HFF-Myc (cell line): Measurements from ENCODE around the gene CLP1.
"Not testable (repeated sequence)": the region's sequence is repeated elsewhere in the genome, so short reads cannot be mapped to it uniquely, and the experiment has no call there.

ENCODE experiments used
- DNase-seq: peaks from one replicate; pipeline ENCODE4 v3.0.0-alpha.2; 2011; ENCODE audit warnings: low read depth; ENCODE audit errors: extremely low read depth
- H3K4me3 ChIP-seq: replicated peaks from 2 replicates; pipeline ENCODE4 v1.5.1; 2011; ENCODE audit warnings: low read depth, mild to moderate bottlenecking, control low read depth, low read length
- TF ChIP-seq, protein P1 (sequence below): IDR thresholded peaks from 2 replicates; pipeline ENCODE4 v1.5.1; 2012; ENCODE audit warnings: mild to moderate bottlenecking, low read depth, low read length, control low read depth; ENCODE audit errors: missing control alignments

The CLP1 gene

DNA sequence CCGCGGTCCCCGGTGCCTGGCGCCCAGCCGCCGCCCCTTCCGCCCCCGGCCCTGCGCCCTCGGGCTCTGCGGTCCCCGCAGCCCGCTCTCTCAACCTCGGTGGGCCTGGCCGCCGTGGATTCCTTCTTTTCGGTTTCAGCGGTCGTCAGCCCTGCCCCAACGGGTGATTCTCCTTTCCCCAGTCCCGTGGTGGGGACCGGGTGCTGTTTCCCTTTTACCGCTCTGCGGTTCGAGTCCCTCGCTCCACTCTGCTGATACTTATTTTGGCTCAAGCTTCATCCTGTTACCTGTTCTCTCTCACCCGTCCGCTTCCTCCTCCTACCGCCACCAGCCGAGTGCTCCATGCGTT lies 10.8 kb downstream of the CLP1 start:
- no peak for DNase-seq
- peak overlapping the region; percentile 59 for H3K4me3 ChIP-seq
- TF ChIP-seq, protein P1, sequence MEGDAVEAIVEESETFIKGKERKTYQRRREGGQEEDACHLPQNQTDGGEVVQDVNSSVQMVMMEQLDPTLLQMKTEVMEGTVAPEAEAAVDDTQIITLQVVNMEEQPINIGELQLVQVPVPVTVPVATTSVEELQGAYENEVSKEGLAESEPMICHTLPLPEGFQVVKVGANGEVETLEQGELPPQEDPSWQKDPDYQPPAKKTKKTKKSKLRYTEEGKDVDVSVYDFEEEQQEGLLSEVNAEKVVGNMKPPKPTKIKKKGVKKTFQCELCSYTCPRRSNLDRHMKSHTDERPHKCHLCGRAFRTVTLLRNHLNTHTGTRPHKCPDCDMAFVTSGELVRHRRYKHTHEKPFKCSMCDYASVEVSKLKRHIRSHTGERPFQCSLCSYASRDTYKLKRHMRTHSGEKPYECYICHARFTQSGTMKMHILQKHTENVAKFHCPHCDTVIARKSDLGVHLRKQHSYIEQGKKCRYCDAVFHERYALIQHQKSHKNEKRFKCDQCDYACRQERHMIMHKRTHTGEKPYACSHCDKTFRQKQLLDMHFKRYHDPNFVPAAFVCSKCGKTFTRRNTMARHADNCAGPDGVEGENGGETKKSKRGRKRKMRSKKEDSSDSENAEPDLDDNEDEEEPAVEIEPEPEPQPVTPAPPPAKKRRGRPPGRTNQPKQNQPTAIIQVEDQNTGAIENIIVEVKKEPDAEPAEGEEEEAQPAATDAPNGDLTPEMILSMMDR = no peak

DNA sequence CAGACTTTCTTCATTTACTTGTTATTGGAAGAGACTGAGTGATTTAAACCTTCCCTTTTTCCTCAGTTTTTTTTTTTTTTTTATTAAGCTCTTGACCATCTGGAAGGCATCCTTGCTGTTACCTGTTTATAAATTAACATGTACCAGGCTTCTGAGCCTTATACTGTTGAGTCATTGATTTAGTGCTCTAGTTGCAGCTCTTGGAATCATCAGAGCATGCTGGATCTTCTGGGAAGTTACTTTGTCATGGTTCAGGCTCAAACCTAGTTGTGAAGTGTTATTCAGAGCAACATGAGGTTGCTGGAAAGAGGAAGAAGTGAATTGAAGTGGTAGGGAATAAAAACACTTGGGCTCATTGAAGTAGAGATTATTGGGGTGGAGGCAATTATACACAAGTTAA lies 16.7 kb downstream of the CLP1 start:
- no peak overlapping the region for H3K4me3 ChIP-seq
- no peak for DNase-seq
- TF ChIP-seq, protein P1 = no peak

DNA sequence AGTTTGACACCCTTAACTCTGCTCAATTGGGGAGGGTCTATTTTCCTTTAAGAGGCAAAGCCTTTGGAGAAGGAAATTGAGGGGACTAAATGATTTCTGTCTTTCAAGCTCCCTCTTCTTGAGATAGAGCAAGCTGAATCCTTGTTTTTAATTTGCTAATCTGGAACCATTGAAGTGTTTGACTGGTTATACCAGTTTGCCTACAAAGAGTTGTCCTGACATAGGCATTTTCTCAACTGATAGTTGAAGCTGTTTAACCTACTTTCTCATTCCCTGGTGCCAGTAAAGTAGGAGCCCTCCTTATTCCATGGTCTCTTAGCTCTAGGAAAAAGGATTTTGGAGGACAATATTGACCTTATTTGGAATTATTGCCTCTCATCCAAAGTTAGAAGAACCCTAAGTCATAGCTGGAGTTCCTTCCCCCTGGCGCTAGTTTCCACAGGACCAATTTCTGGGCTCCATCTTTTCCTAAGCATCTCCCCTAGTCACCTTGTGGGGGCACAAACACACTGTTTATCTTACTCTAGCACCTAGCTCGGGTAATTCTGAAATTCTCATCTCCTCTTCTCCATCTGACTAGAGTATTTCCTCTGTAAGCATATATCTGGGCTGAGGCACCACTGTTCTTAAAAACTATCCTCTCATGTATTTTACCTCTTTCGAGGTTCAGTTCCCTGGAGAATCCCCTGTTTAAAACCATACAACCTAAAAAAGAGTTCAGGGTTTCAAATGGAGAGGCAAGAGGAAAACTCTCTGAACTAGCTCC lies 17.8 kb downstream of the CLP1 start:
- no peak overlapping the region for H3K4me3 ChIP-seq
- TF ChIP-seq, protein P1 = no peak
- no peak for DNase-seq

DNA sequence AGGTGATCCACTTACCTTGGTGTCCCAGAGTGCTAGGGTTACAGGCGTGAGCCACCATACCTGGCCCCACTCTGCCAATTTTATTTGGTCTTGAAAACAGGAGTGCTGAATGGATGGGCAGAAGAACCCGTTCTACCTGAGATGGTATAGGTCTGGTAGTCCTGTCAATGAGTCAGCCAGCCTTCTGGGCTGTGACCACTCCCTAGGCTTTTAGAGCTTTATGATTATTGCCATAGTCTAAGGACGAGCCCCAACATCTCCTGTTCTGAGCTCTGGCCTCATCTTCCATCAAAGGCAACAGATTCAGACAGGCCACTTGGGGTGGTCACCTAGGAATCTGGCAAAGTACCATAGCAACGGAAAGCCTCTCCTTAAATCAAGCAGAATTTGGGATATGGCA lies 21.8 kb downstream of the CLP1 start:
- no peak overlapping the region for H3K4me3 ChIP-seq
- TF ChIP-seq, protein P1 = no peak
- DNase-seq = no peak

DNA sequence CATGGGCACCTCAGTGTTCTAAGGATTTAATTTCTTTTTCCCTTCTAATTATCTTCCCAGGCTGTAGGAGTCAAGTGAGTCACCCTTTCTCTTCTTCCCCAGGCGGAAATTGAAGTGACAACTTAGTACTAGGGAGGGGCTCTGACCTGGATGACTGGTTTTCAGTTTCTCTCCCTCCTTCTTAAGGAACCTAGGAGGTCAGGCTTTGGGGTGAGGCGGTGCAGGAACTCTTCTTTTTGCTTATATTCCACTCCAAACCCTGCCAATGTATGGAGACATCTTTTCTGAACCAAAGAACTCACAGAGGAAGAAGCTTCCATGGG lies 23.0 kb downstream of the CLP1 start:
- DNase-seq = no peak
- no peak overlapping the region for H3K4me3 ChIP-seq
- TF ChIP-seq, protein P1 = no peak

DNA sequence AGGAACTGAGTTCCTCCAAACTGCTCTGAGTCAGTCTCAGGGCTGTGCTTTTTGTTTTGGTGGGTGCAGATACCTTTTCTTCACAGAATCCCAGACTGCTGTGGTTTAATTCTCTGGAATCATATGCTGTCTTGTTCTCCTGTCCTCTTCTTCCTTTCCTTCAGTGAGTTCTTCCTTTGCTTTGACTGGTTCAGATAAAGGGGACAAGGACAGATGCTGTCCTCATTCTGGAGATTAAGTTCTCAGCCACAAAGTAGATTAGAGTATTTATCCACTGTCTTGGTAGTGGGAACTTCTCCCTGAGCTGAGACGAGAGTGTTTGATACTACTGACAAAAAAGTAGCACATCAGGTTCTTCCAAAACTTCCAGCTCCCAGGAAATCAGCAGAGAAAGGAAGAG lies 23.6 kb downstream of the CLP1 start:
- DNase-seq = no peak
- TF ChIP-seq, protein P1 = no peak
- H3K4me3 ChIP-seq = no peak overlapping the region

DNA sequence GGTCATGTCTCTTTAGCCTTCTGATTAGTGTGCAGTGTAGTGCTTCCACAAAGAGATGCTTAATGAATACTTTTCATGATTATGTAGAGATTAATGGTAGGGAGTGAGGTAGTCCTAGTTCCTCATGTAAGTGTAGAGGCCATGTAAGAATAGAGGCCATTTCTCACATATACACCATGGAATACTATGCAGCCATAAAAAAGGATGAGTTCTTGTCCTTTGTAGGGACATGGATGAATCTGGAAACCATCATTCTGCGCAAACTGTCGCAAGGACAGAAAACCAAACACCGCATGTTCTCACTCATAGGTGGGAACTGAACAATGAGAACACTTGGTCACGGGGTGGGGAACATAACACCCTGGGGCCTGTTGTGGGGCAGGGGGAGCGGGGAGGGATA lies 32.9 kb downstream of the CLP1 start:
- DNase-seq, H3K4me3 ChIP-seq: not testable (repeated sequence)
